ENCODE measurements around the gene BCL7A.
"Not testable (repeated sequence)": the region's sequence is repeated elsewhere in the genome, so short reads cannot be mapped to it uniquely, and the experiment has no call there.

DNA sequence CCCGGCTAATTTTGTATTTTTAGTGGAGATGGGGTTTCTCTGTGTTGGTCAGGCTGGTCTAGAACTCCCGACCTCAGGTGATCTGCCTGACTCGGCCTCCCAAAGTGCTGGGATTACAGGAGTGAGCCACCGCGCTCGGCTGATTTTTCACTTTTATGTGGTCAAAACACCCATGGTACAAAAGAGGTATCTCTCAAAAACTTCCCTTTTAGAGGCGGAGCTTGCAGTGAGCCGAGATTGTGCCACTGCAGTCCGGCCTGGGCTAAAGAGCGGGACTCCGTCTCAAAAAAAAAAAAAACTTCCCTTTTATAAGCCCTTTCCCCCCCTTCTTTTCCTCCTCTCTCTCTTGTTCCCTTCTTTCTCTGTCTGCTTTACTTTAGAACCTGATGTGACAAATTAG is 83.8 kb downstream of the BCL7A start:
- TF ChIP-seq, protein P1, sequence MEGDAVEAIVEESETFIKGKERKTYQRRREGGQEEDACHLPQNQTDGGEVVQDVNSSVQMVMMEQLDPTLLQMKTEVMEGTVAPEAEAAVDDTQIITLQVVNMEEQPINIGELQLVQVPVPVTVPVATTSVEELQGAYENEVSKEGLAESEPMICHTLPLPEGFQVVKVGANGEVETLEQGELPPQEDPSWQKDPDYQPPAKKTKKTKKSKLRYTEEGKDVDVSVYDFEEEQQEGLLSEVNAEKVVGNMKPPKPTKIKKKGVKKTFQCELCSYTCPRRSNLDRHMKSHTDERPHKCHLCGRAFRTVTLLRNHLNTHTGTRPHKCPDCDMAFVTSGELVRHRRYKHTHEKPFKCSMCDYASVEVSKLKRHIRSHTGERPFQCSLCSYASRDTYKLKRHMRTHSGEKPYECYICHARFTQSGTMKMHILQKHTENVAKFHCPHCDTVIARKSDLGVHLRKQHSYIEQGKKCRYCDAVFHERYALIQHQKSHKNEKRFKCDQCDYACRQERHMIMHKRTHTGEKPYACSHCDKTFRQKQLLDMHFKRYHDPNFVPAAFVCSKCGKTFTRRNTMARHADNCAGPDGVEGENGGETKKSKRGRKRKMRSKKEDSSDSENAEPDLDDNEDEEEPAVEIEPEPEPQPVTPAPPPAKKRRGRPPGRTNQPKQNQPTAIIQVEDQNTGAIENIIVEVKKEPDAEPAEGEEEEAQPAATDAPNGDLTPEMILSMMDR (IDR thresholded peaks at IDR 0.05): not testable (repeated sequence)
- TF ChIP-seq POLR2A (IDR thresholded peaks at IDR 0.05): not testable (repeated sequence)
